ENCODE data around the gene CERS4.
"Not testable (repeated sequence)": the region's sequence is repeated elsewhere in the genome, so short reads cannot be mapped to it uniquely, and the experiment has no call there.

CERS4 gene

GRCh38 chr19:8240274-8241229 lies 31.4 kb downstream of the CERS4 start:
- DNase-seq = peak; percentile 70 to 97 (median 84)
- intact Hi-C loops (cut with DNase I) = no loop called here

- DNase-seq = no peak
- intact Hi-C loops (cut with DNase I) = no loop called here
These were observed 32.5 kb downstream of the CERS4 start for GRCh38 chr19:8241646-8242045.

- DNase-seq = no peak
- intact Hi-C loops (cut with DNase I) = no loop called here
These were observed 33.1 kb downstream of the CERS4 start for GRCh38 chr19:8242211-8242821.

- intact Hi-C loops (cut with DNase I) = no loop called here
- no peak for DNase-seq
These were observed 34.0 kb downstream of the CERS4 start for GRCh38 chr19:8243146-8243545.

- intact Hi-C loops (cut with DNase I) = no loop called here
- DNase-seq = no peak
These were observed 35.3 kb downstream of the CERS4 start for GRCh38 chr19:8244442-8244841.

- intact Hi-C loops (cut with DNase I) = no loop called here
These were observed 37.0 kb downstream of the CERS4 start for GRCh38 chr19:8245869-8246835.

GRCh38 chr19:8247129-8247890 lies 38.1 kb downstream of the CERS4 start:
- DNase-seq; intact Hi-C loops (cut with DNase I): not testable (repeated sequence)

More at GRCh38 chr19:8245869-8246835, 37.0 kb downstream of the CERS4 start:
- no peak for DNase-seq

- peak in 1 of 10 donors; percentile 11 for DNase-seq
- intact Hi-C loops (cut with DNase I) = no loop called here
These were observed 39.5 kb downstream of the CERS4 start for GRCh38 chr19:8248348-8249328.

GRCh38 chr19:8250596-8250995 lies 41.4 kb downstream of the CERS4 start:
- peak in 1 of 10 donors; percentile 37 for DNase-seq
- intact Hi-C loops (cut with DNase I) = loop anchor here (5.0 to 10.0 kb wide), 2 partner anchors 276 to 308 kb away; partner anchors contain the start of gene TIMM44

- peak; percentile 43 to 96 (median 74) for DNase-seq
These were observed 41.9 kb downstream of the CERS4 start for GRCh38 chr19:8251025-8251472.

GRCh38 chr19:8252922-8253589 lies 43.9 kb downstream of the CERS4 start:
- peak; percentile 71 to 98 (median 88) for DNase-seq
- intact Hi-C loops (cut with DNase I) = loop anchor here (1.0 to 10.0 kb wide), 4 partner anchors 42 to 311 kb away; partner anchors contain the start of gene TIMM44

More at GRCh38 chr19:8251025-8251472, 41.9 kb downstream of the CERS4 start:
- intact Hi-C loops (cut with DNase I) = loop anchor here (5.0 to 10.0 kb wide), 2 partner anchors 276 to 309 kb away; partner anchors contain the start of gene TIMM44

- DNase-seq = no peak
- intact Hi-C loops (cut with DNase I) = loop anchor here (1.0 to 10.0 kb wide), 4 partner anchors 43 to 311 kb away; partner anchors contain the start of gene TIMM44
These were observed 44.5 kb downstream of the CERS4 start for GRCh38 chr19:8253678-8254077.

- DNase-seq = peak in 2 of 10 donors; percentile 53 to 62
- intact Hi-C loops (cut with DNase I) = loop anchor here (5.0 to 10.0 kb wide), 2 partner anchors 280 to 312 kb away; partner anchors contain the start of gene TIMM44
These were observed 45.3 kb downstream of the CERS4 start for GRCh38 chr19:8254286-8255001.

- DNase-seq = peak in 3 of 10 donors; percentile 23 to 78 (median 74)
- intact Hi-C loops (cut with DNase I) = loop anchor here (10.0 kb wide), 1 partner anchor 281 kb away; no protein-coding TSS in a partner anchor
These were observed 46.4 kb downstream of the CERS4 start for GRCh38 chr19:8255426-8256125.

GRCh38 chr19:8256276-8257051 lies 47.3 kb downstream of the CERS4 start:
- intact Hi-C loops (cut with DNase I) = loop anchor here (10.0 kb wide), 1 partner anchor 282 kb away; no protein-coding TSS in a partner anchor
- DNase-seq = peak in 3 of 10 donors; percentile 6 to 55 (median 43)

Data from posterior cingulate gyrus (tissue), 11 donors.